Vagina (tissue), 2 donors: ENCODE results near the gene SPACA5.

Experiments used
- CTCF ChIP-seq, 3 experiments: fragments of 450-650 bp in 2 of 3; fragments of 200-600 bp in 1 of 3; sonication (generic) in 1 of 3; IDR thresholded peaks; one replicate each; pipeline ENCODE4 v1.5.1; 2017 to 2019; ENCODE audit warnings: antibody characterized with exemption in 3 of 3, mild to moderate bottlenecking in 2 of 3, moderate library complexity in 2 of 3
- POLR2A ChIP-seq, 2 donors: fragments of 450-650 bp; IDR thresholded peaks; one replicate each; pipeline ENCODE4 v1.6.1; 2017; ENCODE audit warnings: antibody characterized with exemption in 2 of 2, mild to moderate bottlenecking in 2 of 2, moderate library complexity in 2 of 2
- POLR2AphosphoS5 ChIP-seq, 2 donors: sonication (generic); formaldehyde crosslinking; IDR thresholded peaks; one replicate each; pipeline ENCODE4 v1.9.0; 2017; ENCODE audit warnings: antibody characterized with exemption in 2 of 2, mild to moderate bottlenecking in 2 of 2, low read depth in 1 of 2; ENCODE audit not compliant: insufficient read depth in 1 of 2

GRCh38 chrX:47976254-47977151, 30.3 kb upstream of the SPACA5 start:
- no peak for TF ChIP-seq POLR2A (IDR thresholded peaks at IDR 0.05)
- no peak for TF ChIP-seq CTCF (IDR thresholded peaks at IDR 0.05)
- no peak for TF ChIP-seq POLR2AphosphoS5 (IDR thresholded peaks at IDR 0.05; ENCODE audit: insufficient read depth in 1 of 2, low read depth in 1 of 2)
